ENCODE measurements around the gene SSH2. TPM values are rescaled to one million over a fixed set of nuclear protein-coding genes. Genes with fewer than 3 reads are reported as not detected.
"Not testable (repeated sequence)": the region's sequence is repeated elsewhere in the genome, so short reads cannot be mapped to it uniquely, and the experiment has no call there.

The SSH2 gene
- total RNA-seq, 2 donors from 2014 or later: 36.1 to 36.8 TPM

DNA sequence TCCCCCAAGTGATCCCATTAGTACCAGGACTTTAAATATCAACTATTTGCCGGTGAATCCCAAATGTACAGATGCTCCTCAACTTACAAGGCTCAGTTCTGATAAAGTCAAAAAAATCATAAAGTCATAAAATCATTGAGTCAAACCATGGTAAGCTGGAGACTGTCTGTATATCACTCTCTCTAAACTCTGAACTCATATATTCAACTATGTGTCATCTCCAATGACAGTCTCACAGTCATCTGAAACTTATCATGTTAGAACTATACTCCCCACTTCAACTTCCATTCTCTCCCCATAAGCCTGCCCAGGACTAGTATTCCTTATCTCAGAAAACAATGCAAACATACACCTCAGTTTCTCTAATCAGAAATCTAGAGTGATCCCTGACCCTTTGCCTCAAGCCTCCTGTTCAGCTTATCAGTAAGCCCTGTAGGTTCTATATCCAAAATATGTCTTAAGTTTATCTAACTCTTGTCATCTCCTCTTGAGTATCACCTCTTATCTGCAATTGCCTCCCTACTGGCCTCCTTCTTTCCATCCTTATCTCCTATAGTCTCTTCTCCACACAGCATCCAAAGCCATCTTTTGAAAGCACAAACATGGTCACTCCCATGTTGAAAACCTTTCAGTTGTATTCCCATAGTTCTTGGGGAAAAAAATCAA lies 55.0 kb downstream of the SSH2 start:
- no peaks in the 10 kb centered on the region for H3K36me3 ChIP-seq
- no peaks in the 10 kb centered on the region for H3K9me3 ChIP-seq
- TF ChIP-seq, protein P1, sequence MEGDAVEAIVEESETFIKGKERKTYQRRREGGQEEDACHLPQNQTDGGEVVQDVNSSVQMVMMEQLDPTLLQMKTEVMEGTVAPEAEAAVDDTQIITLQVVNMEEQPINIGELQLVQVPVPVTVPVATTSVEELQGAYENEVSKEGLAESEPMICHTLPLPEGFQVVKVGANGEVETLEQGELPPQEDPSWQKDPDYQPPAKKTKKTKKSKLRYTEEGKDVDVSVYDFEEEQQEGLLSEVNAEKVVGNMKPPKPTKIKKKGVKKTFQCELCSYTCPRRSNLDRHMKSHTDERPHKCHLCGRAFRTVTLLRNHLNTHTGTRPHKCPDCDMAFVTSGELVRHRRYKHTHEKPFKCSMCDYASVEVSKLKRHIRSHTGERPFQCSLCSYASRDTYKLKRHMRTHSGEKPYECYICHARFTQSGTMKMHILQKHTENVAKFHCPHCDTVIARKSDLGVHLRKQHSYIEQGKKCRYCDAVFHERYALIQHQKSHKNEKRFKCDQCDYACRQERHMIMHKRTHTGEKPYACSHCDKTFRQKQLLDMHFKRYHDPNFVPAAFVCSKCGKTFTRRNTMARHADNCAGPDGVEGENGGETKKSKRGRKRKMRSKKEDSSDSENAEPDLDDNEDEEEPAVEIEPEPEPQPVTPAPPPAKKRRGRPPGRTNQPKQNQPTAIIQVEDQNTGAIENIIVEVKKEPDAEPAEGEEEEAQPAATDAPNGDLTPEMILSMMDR (IDR thresholded peaks at IDR 0.05): no peak
- H3K4me1 ChIP-seq: no peaks in the 10 kb centered on the region
- no peak for DNase-seq (ENCODE audit: low spot score)
- no peak overlapping the region for H3K4me3 ChIP-seq
- H3K27ac ChIP-seq: no peak overlapping the region
- no peaks in the 10 kb centered on the region for H3K27me3 ChIP-seq

DNA sequence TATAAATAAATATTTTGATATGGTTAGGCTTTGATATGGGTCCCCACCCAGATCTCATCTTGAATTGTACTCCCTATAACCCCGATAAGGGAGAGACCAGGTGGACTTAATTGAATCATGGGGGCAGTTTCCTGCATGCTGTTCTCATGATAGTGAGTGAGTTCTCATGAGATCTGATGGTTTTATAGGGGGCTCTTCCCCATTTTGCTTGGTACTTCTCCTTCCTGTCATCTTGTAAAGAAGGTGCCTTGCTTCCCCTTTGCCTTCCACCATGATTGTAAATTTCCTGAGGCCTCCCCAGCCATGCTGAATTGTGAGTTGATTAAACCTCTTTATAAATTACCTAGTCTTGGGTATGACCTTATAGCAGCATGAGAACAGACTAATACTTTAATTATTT lies 55.7 kb downstream of the SSH2 start:
- H3K27ac ChIP-seq; DNase-seq (ENCODE audit: low spot score); H3K36me3 ChIP-seq; H3K9me3 ChIP-seq; H3K4me1 ChIP-seq; H3K4me3 ChIP-seq; H3K27me3 ChIP-seq: not testable (repeated sequence)

DNA sequence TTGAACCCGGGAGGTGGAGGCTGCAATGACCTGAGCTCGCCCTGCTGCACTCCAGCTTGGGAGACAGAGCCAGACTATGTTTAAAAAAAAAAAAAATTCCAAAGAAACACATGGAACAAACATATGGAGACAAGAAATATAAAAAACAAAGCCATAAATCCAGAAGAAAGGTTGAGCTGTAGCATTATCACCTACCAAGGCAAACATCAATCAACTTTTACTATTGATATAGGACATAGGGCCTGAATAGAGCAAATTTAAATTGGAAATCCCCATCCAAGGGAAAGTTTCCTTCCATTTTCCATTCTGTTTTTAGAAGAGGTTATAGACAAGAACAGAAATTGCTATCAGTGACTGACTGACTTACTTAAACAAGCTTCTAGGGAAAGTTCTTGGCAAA lies 56.6 kb downstream of the SSH2 start:
- Histone ChIP-seq H3K27me3 (no peaks in the 10 kb centered on the region), H3K27ac (no peak overlapping the region), H3K4me1 (no peaks in the 10 kb centered on the region), H3K4me3 (no peak overlapping the region), H3K36me3 (no peaks in the 10 kb centered on the region), H3K9me3 (no peaks in the 10 kb centered on the region)
- TF ChIP-seq, protein P1 (IDR thresholded peaks at IDR 0.05): no peak
- no peak for DNase-seq (ENCODE audit: low spot score)

DNA sequence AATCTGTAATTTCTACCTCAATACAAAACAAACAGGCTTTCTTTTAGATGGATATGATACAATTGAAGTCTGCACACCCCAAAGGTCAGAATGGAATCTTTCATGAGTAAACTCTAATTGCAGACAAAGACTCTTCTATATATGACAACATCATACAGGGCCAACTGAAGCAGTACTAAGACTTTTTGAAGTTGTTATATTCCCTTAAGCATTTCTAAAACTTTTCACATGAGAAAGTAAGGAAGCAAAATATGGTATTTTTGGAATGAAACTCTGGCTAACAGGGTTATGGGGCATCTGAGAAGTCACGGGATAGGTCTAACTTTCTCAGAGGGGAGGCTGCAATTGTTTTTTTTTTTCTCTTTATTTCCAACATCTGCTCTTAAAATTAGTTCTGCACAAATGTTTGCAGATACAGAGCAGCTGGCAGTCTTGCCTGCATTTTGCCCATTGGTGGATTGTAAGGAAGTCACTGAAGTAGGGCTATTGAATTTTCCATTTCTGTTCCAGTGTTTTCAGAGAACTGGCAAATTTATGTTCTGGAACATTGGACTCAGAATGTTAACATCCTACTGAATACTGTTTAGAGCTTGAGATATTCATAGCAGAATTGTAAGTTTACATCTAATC lies 59.1 kb downstream of the SSH2 start:
- Histone ChIP-seq H3K27ac (no peak overlapping the region), H3K9me3 (no peaks in the 10 kb centered on the region), H3K4me3 (no peak overlapping the region), H3K27me3 (no peaks in the 10 kb centered on the region), H3K4me1 (no peaks in the 10 kb centered on the region), H3K36me3 (no peaks in the 10 kb centered on the region)
- TF ChIP-seq, protein P1 (IDR thresholded peaks at IDR 0.05): no peak
- DNase-seq (ENCODE audit: low spot score): no peak

DNA sequence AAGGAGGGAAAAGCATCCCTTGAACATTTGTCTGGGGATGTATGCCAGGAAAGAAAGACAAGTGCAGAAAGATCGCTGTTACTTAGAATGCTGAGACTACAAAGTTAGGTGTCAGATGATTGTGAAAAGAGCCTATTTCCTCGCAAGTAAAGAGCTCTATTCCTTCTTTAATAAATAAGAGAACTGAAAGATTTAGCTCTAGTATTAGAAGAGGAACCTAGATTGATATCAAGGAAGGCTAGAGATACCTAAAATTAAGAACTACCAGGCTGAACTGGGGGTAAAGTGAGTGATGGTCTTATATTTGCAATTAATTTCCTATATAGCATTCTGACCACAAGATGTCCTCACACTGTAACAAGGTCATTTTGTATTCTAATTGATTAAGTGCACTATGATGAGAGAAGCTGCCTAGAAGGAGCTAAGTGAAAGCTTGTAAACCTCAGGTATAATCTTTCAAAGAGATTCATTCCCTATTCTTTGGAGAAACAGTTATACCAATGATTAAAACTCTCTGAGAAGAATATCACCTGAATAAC lies 62.3 kb downstream of the SSH2 start:
- no peaks in the 10 kb centered on the region for H3K27me3 ChIP-seq
- TF ChIP-seq, protein P1 (IDR thresholded peaks at IDR 0.05): peak in 1 of 2 donors; percentile 19
- DNase-seq (ENCODE audit: low spot score): no peak
- no peaks in the 10 kb centered on the region for H3K36me3 ChIP-seq
- H3K4me3 ChIP-seq: no peak overlapping the region
- no peaks in the 10 kb centered on the region for H3K4me1 ChIP-seq
- H3K27ac ChIP-seq: no peak overlapping the region
- no peaks in the 10 kb centered on the region for H3K9me3 ChIP-seq

DNA sequence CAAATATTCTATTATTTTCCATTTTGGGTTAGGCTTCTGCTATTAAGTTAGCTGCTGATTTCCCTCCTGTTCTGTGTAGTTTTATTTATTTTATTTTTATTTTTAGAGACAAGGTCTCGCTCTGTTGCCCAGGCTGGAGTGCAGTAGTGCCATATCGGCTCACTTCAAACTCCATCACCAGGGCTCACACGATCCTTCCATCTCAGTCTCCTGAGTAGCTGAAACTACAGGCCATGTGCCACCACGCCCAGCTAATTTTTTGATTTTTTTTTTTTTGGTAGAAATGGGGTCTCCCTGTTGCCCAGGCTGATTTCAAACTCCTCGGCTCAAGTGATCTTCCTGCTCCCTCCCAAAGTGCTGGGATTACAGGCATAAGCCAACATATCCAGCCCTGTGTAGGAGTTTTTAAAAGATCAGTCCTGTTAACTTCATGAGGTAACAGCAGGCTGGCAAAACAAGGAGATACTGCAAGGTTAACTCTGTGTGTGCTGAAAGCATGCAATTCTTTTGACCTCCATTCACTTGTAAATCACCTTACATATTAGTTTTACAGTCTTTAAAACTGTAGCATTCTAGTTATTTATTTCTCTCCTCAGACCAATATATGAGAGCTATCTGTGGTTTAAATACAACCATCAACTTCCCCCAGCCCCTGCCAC lies 63.2 kb downstream of the SSH2 start:
- Histone ChIP-seq H3K27ac (no peak overlapping the region), H3K9me3 (no peaks in the 10 kb centered on the region), H3K4me1 (no peaks in the 10 kb centered on the region), H3K36me3 (no peaks in the 10 kb centered on the region), H3K4me3 (no peak overlapping the region), H3K27me3 (no peaks in the 10 kb centered on the region)
- TF ChIP-seq, protein P1 (IDR thresholded peaks at IDR 0.05): no peak
- no peak for DNase-seq (ENCODE audit: low spot score)

Data from right atrium auricular region (tissue), 2 donors.